HG03575 (cell line): ENCODE data around the gene ATP2A1.
"Not testable (repeated sequence)": the region's sequence is repeated elsewhere in the genome, so short reads cannot be mapped to it uniquely, and the experiment has no call there.

Source experiments
- ATAC-seq: cut with Tn5 transposase; IDR thresholded peaks from one replicate; pipeline ENCODE4 v1.9.1; 2021; ENCODE audit not compliant: unreplicated experiment, insufficient number of reproducible peaks, low FRiP score; ENCODE audit errors: extremely low read depth

Gene ATP2A1

DNA sequence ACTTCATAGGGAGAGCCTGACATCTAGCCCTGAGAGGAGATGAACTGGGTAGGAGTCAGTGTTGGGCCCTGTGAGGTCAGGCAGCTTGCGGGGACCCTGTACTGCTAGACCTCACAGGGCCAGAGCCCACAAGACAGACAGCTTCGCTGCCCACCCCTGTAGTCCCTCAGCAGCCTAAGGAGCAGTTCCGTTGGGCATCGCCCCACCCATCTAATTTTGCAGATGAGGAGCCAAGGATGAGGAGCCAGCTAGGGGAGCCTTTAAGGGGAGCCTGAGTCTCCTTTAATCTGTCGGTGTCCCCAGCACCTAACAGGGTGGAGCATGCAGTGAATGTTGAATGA is 31.4 kb upstream of the ATP2A1 start:
- no peak for ATAC-seq

DNA sequence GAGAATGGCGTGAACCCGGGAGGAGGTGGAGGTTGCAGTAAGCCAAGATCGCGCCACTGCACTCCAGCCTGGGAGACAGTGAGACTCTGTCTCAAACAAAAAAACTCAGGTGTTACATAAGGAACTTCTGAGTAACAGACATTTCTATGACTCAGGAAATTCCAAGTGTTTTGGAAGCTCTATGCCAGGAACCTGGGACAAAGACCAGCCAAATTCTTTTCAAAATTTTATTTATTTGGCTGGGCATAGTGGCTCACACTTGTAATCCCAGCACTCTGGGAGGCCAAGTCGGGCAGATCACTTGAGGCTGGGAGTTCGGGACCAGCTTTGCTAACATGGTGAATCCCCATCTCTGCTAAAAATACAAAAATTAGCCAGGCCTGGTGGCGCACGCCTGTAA is 19.9 kb upstream of the ATP2A1 start:
- ATAC-seq = no peak

- no peak for ATAC-seq
These were observed 19.0 kb upstream of the ATP2A1 start for GRCh38 chr16:28859326-28859725.

- no peak for ATAC-seq
These were observed 14.1 kb upstream of the ATP2A1 start for GRCh38 chr16:28863929-28864793.

GRCh38 chr16:28865001-28865688 is 13.1 kb upstream of the ATP2A1 start:
- no peak for ATAC-seq

DNA sequence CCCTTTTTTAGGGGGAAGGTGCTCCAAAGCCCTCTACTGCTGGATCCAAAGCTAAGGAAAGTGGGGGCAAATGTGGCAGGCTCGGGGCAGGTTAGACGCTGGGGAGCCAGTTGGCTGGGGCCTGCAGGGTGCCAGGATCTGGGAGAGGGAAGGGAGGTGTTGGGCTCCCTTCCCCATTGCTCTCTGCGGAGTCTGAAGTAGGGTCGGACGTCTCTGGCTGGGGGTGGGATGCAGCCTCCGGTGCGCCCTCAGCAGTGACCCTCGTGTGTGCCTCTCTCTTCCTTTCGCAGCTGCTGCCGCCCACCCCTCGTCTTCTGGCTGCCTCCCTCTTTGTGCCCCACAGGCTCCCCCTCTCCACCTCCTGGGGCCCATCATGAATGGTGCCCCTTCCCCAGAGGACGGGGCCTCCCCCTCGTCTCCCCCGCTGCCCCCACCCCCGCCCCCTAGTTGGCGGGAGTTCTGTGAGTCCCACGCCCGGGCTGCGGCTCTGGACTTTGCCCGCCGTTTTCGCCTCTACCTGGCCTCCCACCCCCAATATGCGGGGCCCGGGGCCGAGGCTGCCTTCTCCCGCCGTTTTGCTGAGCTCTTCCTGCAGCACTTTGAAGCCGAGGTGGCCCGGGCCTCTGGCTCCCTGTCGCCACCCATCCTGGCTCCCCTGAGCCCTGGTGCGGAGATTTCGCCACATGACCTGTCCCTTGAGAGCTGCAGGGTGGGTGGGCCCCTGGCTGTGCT is 12.4 kb upstream of the ATP2A1 start:
- no peak for ATAC-seq

GRCh38 chr16:28866454-28866804 is 11.9 kb upstream of the ATP2A1 start:
- no peak for ATAC-seq

DNA sequence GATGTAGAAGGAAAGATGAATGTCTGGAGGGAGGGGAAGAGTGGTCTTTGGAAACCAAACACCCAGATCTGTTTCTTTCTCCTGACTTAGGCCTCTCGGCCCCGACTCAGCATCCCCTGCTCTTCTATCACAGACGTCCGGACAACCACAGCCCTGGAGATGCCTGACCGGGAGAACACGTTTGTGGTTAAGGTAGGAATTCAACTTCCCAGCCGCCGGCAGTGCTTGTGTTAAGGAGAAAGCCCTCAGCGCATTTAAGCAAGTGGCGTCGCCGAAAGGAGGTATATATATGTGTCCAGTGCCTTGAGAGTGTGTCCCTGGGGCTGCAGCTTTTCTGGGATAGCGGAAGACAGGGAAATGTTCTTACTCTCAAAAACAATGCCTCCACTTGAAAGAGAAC is 11.0 kb upstream of the ATP2A1 start:
- no peak for ATAC-seq

DNA sequence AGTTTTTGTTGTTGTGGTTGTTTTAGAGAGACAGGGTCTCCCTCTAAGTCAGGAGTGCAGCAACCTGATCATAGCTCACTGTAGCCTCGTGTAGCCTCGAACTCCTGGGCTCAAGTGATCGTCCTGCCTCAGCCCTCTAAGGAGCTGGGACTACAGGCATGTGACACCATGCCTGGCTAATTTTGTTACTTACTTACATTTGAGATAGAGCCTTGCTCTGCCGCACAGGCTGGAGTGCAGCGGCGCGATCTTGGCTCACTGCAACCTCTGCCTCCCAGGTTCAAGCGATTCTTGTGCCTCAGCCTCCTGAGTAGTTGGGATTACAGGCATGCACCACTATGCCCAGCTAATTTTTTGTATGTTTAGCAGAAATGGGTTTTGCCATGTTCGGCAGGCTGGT is 10.6 kb upstream of the ATP2A1 start:
- not testable (repeated sequence) for ATAC-seq

GRCh38 chr16:28869201-28869600 is 9.1 kb upstream of the ATP2A1 start:
- no peak for ATAC-seq

GRCh38 chr16:28872952-28873351 is 5.3 kb upstream of the ATP2A1 start:
- no peak for ATAC-seq

DNA sequence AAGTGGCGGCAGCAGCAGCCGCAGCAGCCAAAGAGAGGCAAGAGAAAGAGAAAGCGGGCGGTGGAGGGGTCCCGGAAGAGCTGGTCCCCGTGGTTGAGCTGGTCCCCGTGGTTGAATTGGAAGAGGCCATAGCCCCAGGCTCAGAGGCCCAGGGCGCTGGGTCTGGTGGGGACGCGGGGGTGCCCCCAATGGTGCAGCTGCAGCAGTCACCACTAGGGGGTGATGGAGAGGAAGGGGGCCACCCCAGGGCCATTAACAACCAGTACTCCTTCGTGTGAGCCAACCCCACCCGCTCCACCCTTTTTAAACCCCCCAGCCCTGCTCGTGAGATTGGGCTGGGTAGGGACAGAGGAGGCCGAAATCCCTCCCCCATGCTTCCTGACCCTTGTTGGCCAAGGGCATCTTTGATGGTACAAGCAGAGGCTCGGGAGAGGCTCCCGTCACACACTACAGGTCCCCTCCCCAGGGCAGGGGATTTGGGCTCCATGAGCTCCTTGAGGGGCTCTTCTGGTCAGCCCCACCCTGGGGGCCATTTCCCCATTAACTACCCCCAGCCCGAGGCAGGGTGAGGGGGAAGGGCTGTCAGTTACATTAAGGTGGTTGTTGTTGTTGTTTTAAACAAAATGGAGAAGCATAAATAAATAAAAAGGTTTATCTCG is 4.6 kb upstream of the ATP2A1 start:
- no peak for ATAC-seq

DNA sequence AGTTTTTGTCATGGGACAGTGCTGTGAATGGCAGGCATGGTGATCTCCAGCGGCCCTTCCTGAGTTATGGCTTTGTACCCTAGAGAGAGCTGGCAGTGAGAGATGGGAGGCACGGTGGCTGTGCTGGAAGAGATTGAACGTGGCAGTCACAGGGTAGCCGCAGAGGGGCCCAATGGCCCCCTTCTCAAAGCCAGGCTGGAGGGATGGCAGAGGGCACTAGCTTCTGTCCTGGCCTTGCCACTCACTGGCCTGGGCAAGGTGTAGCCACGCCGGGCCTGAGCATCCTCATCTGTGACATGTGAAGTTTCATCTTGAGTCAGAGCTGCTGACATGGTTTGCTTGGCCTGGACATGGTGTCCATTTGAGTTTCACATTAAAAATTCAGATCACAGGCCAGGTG is 3.9 kb upstream of the ATP2A1 start:
- no peak for ATAC-seq

DNA sequence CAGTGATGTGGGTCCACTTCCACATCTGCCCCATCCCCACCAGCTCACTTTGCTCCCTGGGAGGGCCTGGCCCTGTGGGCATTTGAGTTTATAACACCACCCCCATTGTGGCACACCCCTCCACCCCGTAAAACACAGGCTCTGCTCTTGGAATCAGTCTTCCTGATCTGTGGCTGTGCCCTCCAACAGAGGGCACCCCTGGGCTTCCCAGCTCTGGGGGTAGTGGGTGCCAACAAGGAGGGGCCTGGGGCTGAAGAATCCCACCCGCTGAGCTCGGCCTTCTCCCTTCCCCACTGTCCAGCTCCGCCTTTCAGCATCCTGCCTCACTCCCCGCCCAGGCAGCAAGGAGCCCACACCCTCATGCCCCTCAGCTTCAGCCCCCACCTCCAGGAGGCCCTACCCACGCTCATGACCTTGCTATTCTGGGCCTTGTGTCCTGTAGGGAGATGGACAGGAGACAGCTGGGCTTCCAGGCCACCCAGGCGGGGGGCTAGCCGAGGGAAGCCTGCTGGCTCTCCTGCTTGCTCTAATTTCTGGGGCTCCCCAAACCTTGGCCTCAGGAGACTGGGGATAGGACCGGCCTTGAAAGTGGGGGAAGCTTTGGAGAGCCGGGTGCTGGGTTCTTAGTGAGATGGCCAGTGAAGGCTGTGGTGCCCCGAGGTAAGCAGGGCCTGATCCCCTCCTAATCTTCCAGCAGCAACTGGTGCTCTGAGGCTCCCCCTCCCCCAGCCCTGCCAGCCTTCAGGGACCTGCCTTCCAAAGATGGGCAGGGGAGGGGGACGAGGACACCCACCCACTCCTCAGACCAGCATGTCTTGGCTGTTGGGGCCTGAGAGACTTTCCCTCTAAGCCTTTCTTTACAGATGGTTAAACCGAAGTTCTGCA is 2.9 kb upstream of the ATP2A1 start:
- no peak for ATAC-seq

DNA sequence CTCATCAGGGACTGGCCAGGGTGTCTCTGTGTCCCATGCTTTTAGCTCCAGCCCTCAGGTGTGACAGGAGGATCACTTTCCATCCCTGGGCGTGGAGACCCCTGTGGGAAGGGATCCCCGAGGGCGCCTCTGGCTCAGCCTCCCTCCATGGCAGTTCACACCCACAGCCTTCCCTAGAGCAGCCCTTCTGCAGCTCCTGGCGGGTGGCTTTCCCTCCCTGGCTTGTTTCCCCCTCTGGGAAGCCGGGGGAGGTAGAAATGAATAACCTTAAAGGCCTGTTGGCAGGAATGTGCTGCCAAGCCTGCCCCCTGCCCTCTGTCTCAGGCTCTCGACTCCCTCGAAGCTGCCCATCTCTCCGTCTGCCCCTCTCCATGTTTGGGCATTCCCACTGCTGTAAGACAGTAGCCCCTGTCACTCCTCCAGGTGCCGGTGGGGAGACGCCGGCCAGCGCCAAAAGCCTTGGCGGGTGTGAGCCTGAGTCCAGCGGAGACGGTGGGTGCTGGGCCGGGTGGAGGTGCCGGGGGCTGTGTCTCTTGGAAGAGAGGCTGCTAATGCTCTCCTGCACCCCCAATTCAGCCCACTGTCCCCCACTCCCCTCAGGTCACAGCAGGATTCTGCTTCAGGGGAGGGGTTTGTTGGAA is 2.1 kb upstream of the ATP2A1 start:
- no peak for ATAC-seq

- no peak for ATAC-seq
These were observed 1.2 kb upstream of the ATP2A1 start for GRCh38 chr16:28876973-28877654.

GRCh38 chr16:28877655-28878000 is 660 bp upstream of the ATP2A1 start:
- no peak for ATAC-seq
